Measurements from ENCODE around the gene SPINK8.

Gene SPINK8

GRCh38 chr3:48270306-48270705, 63.2 kb downstream of the SPINK8 start:
- Mint-ChIP-seq H3K4me1 (peaks cover 20% of the 10 kb centered on the region), H3K9me3 (no peaks in the 10 kb centered on the region), H3K27ac (peak overlapping the region in 1 of 3 experiments; percentile 11), H3K4me3 (no peak overlapping the region), H3K36me3 (ENCODE audit: low read depth) (peaks cover 43% of the 10 kb centered on the region), H3K27me3 (ENCODE audit: low read depth) (peaks cover 4% of the 10 kb centered on the region)
- TF ChIP-seq CTCF (IDR thresholded peaks at IDR 0.05; ENCODE audit: unreplicated experiment in 3 of 3): no peak

GRCh38 chr3:48269592-48269991, 63.9 kb downstream of the SPINK8 start:
- Mint-ChIP-seq H3K36me3 (ENCODE audit: low read depth) (peaks cover 43% of the 10 kb centered on the region), H3K27me3 (ENCODE audit: low read depth) (no peaks in the 10 kb centered on the region), H3K4me3 (no peak overlapping the region), H3K27ac (peak overlapping the region; percentile 38 to 75 (median 61)), H3K4me1 (peaks cover 20% of the 10 kb centered on the region), H3K9me3 (no peaks in the 10 kb centered on the region)
- TF ChIP-seq CTCF (IDR thresholded peaks at IDR 0.05; ENCODE audit: unreplicated experiment in 3 of 3): no peak

- no peak overlapping the region for H3K4me3 Mint-ChIP-seq
- H3K27me3 Mint-ChIP-seq (ENCODE audit: low read depth): no peaks in the 10 kb centered on the region
- no peaks in the 10 kb centered on the region for H3K9me3 Mint-ChIP-seq
- peaks cover 20% of the 10 kb centered on the region for H3K4me1 Mint-ChIP-seq
- peaks cover 46% of the 10 kb centered on the region for H3K36me3 Mint-ChIP-seq (ENCODE audit: low read depth)
- peak overlapping the region; percentile 38 to 75 (median 61) for H3K27ac Mint-ChIP-seq
- no peak for TF ChIP-seq CTCF (IDR thresholded peaks at IDR 0.05; ENCODE audit: unreplicated experiment in 3 of 3)
These were observed 64.4 kb downstream of the SPINK8 start for GRCh38 chr3:48268936-48269561.

- Mint-ChIP-seq H3K36me3 (ENCODE audit: low read depth) (peaks cover 50% of the 10 kb centered on the region), H3K9me3 (no peaks in the 10 kb centered on the region), H3K27ac (peak overlapping the region; percentile 38 to 75 (median 61)), H3K4me3 (no peak overlapping the region), H3K27me3 (ENCODE audit: low read depth) (no peaks in the 10 kb centered on the region), H3K4me1 (peaks cover 20% of the 10 kb centered on the region)
- TF ChIP-seq CTCF (IDR thresholded peaks at IDR 0.05; ENCODE audit: unreplicated experiment in 3 of 3): no peak
These were observed 65.0 kb downstream of the SPINK8 start for GRCh38 chr3:48268381-48268935.

GRCh38 chr3:48267782-48268181, 65.7 kb downstream of the SPINK8 start:
- no peak for TF ChIP-seq CTCF (IDR thresholded peaks at IDR 0.05; ENCODE audit: unreplicated experiment in 3 of 3)
- Mint-ChIP-seq H3K4me3 (no peak overlapping the region), H3K27me3 (ENCODE audit: low read depth) (no peaks in the 10 kb centered on the region), H3K36me3 (ENCODE audit: low read depth) (peaks cover 50% of the 10 kb centered on the region), H3K4me1 (peaks cover 20% of the 10 kb centered on the region), H3K9me3 (no peaks in the 10 kb centered on the region), H3K27ac (peak overlapping the region; percentile 33 to 75 (median 38))

- Mint-ChIP-seq H3K27ac (no peak overlapping the region), H3K4me1 (no peaks in the 10 kb centered on the region), H3K9me3 (no peaks in the 10 kb centered on the region), H3K4me3 (no peak overlapping the region), H3K27me3 (ENCODE audit: low read depth) (no peaks in the 10 kb centered on the region), H3K36me3 (ENCODE audit: low read depth) (peaks cover 51% of the 10 kb centered on the region)
- no peak for TF ChIP-seq CTCF (IDR thresholded peaks at IDR 0.05; ENCODE audit: unreplicated experiment in 3 of 3)
These were observed 74.9 kb downstream of the SPINK8 start for GRCh38 chr3:48258530-48258929.

All from nephron (organoid).